ENCODE data around the gene BCL2. TPM values are rescaled to one million over a fixed set of nuclear protein-coding genes. Genes with fewer than 3 reads are reported as not detected.
A peak's percentile ranks its signal among the peaks of the same experiment; 100 is the strongest.

Gene BCL2
- total RNA-seq, 1 donor from 2014 or later: 81.3 TPM

- no peak overlapping the region for H3K4me3 Mint-ChIP-seq
- no peaks in the 10 kb centered on the region for H3K27me3 Mint-ChIP-seq
- no peak overlapping the region for H3K27ac Mint-ChIP-seq
- peaks cover 53% of the 10 kb centered on the region for H3K4me1 Mint-ChIP-seq
- peaks cover 51% of the 10 kb centered on the region for H3K36me3 Mint-ChIP-seq (ENCODE audit: low read depth)
- no peak for DNase-seq
- peaks cover 6% of the 10 kb centered on the region for H3K9me3 Mint-ChIP-seq
- intact Hi-C loops (cut with micrococcal nuclease): no loop called here
Measured at GRCh38 chr18:63283305-63284094, 36.1 kb downstream of the BCL2 start.

GRCh38 chr18:63282793-63283192 lies 36.8 kb downstream of the BCL2 start:
- DNase-seq: no peak
- no peak overlapping the region for H3K27ac Mint-ChIP-seq
- peaks cover 12% of the 10 kb centered on the region for H3K9me3 Mint-ChIP-seq
- H3K4me1 Mint-ChIP-seq: peaks cover 60% of the 10 kb centered on the region
- peaks cover 58% of the 10 kb centered on the region for H3K36me3 Mint-ChIP-seq (ENCODE audit: low read depth)
- intact Hi-C loops (cut with micrococcal nuclease): no loop called here
- H3K27me3 Mint-ChIP-seq: no peaks in the 10 kb centered on the region
- H3K4me3 Mint-ChIP-seq: no peak overlapping the region

DNA sequence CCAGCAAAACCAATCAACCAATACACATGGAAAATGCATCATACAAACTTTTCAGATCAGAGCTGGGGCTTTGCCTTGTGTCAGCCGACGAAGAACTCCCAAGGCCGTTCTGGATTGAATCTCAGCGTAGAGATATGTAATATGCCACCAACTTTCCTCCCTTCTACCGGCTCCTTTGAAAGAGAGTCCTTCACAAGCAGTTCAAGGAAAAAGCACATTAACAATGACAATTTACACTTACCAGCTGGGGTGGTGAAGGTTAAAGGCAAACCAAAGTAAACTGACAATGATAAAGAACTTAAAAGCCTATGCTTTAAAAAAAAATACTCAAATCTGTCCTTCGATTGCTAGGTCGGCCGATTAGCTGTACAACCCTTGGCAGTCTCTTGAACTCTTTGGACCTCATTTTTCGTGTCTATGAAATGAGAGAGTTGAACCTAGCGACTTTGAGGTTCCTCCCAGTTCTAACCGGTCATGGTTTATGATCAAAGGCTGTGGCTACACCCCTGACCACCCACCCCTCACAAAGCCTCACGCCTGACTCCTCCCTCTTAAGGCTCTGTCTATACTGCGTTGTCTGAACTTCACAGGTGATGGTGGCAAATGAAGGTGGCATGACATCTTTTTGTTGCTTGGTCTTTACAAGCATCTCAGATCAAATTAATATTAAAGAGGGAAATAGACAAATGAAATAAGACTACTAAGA lies 46.2 kb downstream of the BCL2 start:
- Mint-ChIP-seq H3K27me3 (no peaks in the 10 kb centered on the region), H3K36me3 (ENCODE audit: low read depth) (peaks cover 59% of the 10 kb centered on the region), H3K9me3 (peaks cover 5% of the 10 kb centered on the region), H3K4me1 (peaks cover 60% of the 10 kb centered on the region), H3K27ac (peak overlapping the region; percentile 45), H3K4me3 (no peak overlapping the region)
- no peak for DNase-seq
- intact Hi-C loops (cut with micrococcal nuclease): no loop called here

DNA sequence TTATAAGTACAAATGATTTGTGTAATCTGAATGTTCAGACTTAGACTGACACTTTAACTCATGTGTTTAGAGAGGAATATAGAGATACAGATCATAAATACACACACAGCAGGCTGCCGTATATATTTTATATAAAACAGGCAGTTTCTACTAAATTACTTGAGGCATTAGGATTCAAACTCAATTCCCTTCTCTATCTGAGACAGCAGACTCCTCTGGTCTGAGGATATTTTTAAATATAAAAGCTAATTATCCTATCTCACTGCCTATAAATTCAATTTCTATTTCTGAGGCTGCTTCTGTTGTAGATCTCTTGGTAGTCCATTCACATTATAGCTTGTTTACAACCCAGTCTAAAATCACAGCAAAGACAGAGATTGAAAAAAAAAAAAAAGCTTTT lies 46.9 kb downstream of the BCL2 start:
- intact Hi-C loops (cut with micrococcal nuclease): no loop called here

DNA sequence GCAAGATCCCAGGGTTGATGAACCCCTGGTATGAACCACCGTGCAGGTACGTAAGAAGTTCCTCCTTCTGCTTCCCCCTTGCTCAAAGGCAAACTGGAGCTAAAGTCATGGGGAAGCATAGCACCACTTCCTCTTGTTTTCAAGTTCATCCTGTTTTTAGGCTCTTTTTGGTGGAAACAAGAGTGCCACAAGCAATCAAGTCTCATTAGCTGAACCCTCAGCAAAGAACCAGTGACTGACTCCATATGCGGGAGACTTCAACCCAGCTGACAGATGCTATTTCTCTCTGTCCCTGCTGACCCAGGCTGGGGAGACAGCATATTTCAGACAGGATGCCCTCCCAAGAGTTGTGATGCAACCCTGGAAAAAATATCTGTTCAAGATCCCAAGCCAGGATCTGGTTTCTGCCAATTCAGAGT lies 47.7 kb downstream of the BCL2 start:
- Mint-ChIP-seq H3K27ac (peak overlapping the region; percentile 8), H3K4me1 (peaks cover 62% of the 10 kb centered on the region), H3K27me3 (no peaks in the 10 kb centered on the region), H3K36me3 (ENCODE audit: low read depth) (peaks cover 53% of the 10 kb centered on the region), H3K4me3 (no peak overlapping the region), H3K9me3 (no peaks in the 10 kb centered on the region)
- intact Hi-C loops (cut with micrococcal nuclease): no loop called here
- no peak for DNase-seq

More for the DNA sequence above, 46.9 kb downstream of the BCL2 start:
- no peaks in the 10 kb centered on the region for H3K27me3 Mint-ChIP-seq
- DNase-seq: no peak
- no peaks in the 10 kb centered on the region for H3K9me3 Mint-ChIP-seq
- H3K36me3 Mint-ChIP-seq (ENCODE audit: low read depth): peaks cover 53% of the 10 kb centered on the region
- no peak overlapping the region for H3K4me3 Mint-ChIP-seq
- no peak overlapping the region for H3K27ac Mint-ChIP-seq
- peaks cover 60% of the 10 kb centered on the region for H3K4me1 Mint-ChIP-seq

DNA sequence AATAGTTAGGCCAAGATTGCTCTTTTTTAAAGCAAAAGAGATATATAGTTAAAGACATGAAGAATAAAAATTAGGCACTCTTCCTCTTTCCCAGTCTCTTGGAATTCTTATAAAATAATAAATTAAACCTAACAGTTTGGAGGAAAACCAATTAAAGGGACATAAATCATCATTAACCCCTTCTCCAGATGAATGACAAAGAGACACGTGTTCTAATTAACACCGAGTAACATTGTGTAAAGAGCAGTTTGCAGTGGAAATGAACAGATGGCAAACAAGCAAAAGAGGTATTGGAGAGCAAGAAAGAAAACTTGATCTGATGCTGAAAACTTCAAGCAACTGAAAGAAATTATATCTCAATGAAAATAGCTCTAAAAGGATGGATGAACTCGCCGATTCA lies 48.4 kb downstream of the BCL2 start:
- Mint-ChIP-seq H3K9me3 (no peaks in the 10 kb centered on the region), H3K36me3 (ENCODE audit: low read depth) (peaks cover 50% of the 10 kb centered on the region), H3K4me1 (peaks cover 62% of the 10 kb centered on the region)

DNA sequence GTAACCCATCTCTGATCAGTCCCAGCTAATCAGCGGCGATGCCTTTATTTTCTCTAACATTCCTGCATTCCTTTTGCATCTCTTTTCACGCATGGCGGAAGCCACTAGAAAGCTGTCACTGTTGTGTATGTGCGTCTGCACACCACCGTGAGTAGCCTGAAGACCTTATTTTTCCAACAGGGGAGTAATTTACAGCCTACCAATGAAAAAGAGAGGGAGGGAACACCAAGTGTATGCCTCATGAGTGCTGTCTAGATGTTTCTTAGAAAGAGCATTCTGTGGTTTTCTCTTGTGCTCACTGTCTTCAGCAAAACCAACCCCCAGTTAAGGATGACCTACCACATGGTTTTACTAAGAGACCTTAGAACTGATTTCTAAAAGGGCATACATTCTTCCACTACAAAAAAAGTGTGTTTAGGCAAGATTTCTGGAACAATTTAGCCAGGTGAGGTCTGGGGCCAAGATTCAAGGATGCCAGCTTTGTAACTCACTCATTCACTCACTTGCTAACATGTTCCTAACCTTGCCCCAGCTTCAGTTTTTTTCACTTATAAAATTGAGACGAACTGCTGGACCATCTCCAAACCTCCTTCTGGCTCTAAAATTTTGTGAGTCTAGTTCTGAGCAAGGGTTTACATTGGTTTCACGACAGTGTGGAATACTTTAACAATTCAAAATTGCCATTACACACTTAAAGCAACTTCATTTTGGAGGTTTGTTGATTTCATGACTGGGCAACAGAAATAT lies 51.4 kb downstream of the BCL2 start:
- H3K4me1 Mint-ChIP-seq: peaks cover 65% of the 10 kb centered on the region
- peaks cover 37% of the 10 kb centered on the region for H3K36me3 Mint-ChIP-seq (ENCODE audit: low read depth)
- H3K27me3 Mint-ChIP-seq: no peaks in the 10 kb centered on the region
- H3K9me3 Mint-ChIP-seq: no peaks in the 10 kb centered on the region
- peak overlapping the region; percentile 61 for H3K27ac Mint-ChIP-seq
- peak; percentile 72 for DNase-seq
- peak overlapping the region; percentile 41 for H3K4me3 Mint-ChIP-seq
- intact Hi-C loops (cut with micrococcal nuclease): loop anchor here (1.0 to 2.0 kb wide), 3 partner anchors 23 to 51 kb away; partner anchors contain the start of gene BCL2

More for the DNA sequence above, 48.4 kb downstream of the BCL2 start:
- intact Hi-C loops (cut with micrococcal nuclease): no loop called here
- DNase-seq: no peak
- no peak overlapping the region for H3K4me3 Mint-ChIP-seq
- no peak overlapping the region for H3K27ac Mint-ChIP-seq
- H3K27me3 Mint-ChIP-seq: no peaks in the 10 kb centered on the region

GRCh38 chr18:63266888-63267790 lies 52.4 kb downstream of the BCL2 start:
- H3K4me3 Mint-ChIP-seq: peak overlapping the region; percentile 55
- H3K27me3 Mint-ChIP-seq: no peaks in the 10 kb centered on the region
- H3K27ac Mint-ChIP-seq: peak overlapping the region; percentile 69
- H3K9me3 Mint-ChIP-seq: no peaks in the 10 kb centered on the region
- H3K36me3 Mint-ChIP-seq (ENCODE audit: low read depth): peaks cover 38% of the 10 kb centered on the region
- peak; percentile 62 for DNase-seq
- intact Hi-C loops (cut with micrococcal nuclease): no loop called here
- H3K4me1 Mint-ChIP-seq: peaks cover 66% of the 10 kb centered on the region

- H3K27me3 Mint-ChIP-seq: no peaks in the 10 kb centered on the region
- H3K9me3 Mint-ChIP-seq: no peaks in the 10 kb centered on the region
- H3K4me3 Mint-ChIP-seq: no peak overlapping the region
- DNase-seq: no peak
- peaks cover 67% of the 10 kb centered on the region for H3K4me1 Mint-ChIP-seq
- peaks cover 40% of the 10 kb centered on the region for H3K36me3 Mint-ChIP-seq (ENCODE audit: low read depth)
- H3K27ac Mint-ChIP-seq: no peak overlapping the region
- intact Hi-C loops (cut with micrococcal nuclease): no loop called here
Measured at GRCh38 chr18:63265326-63265725, 54.2 kb downstream of the BCL2 start.

GRCh38 chr18:63264871-63265270 lies 54.7 kb downstream of the BCL2 start:
- intact Hi-C loops (cut with micrococcal nuclease): no loop called here
- no peak overlapping the region for H3K27ac Mint-ChIP-seq
- no peaks in the 10 kb centered on the region for H3K27me3 Mint-ChIP-seq
- peaks cover 68% of the 10 kb centered on the region for H3K4me1 Mint-ChIP-seq
- DNase-seq: no peak
- H3K36me3 Mint-ChIP-seq (ENCODE audit: low read depth): peaks cover 44% of the 10 kb centered on the region
- H3K9me3 Mint-ChIP-seq: no peaks in the 10 kb centered on the region
- no peak overlapping the region for H3K4me3 Mint-ChIP-seq

GRCh38 chr18:63263444-63263843 lies 56.1 kb downstream of the BCL2 start:
- Mint-ChIP-seq H3K36me3 (ENCODE audit: low read depth) (peaks cover 53% of the 10 kb centered on the region), H3K4me3 (no peak overlapping the region), H3K27me3 (no peaks in the 10 kb centered on the region), H3K4me1 (peaks cover 75% of the 10 kb centered on the region), H3K9me3 (no peaks in the 10 kb centered on the region), H3K27ac (no peak overlapping the region)
- DNase-seq: no peak
- intact Hi-C loops (cut with micrococcal nuclease): no loop called here

DNA sequence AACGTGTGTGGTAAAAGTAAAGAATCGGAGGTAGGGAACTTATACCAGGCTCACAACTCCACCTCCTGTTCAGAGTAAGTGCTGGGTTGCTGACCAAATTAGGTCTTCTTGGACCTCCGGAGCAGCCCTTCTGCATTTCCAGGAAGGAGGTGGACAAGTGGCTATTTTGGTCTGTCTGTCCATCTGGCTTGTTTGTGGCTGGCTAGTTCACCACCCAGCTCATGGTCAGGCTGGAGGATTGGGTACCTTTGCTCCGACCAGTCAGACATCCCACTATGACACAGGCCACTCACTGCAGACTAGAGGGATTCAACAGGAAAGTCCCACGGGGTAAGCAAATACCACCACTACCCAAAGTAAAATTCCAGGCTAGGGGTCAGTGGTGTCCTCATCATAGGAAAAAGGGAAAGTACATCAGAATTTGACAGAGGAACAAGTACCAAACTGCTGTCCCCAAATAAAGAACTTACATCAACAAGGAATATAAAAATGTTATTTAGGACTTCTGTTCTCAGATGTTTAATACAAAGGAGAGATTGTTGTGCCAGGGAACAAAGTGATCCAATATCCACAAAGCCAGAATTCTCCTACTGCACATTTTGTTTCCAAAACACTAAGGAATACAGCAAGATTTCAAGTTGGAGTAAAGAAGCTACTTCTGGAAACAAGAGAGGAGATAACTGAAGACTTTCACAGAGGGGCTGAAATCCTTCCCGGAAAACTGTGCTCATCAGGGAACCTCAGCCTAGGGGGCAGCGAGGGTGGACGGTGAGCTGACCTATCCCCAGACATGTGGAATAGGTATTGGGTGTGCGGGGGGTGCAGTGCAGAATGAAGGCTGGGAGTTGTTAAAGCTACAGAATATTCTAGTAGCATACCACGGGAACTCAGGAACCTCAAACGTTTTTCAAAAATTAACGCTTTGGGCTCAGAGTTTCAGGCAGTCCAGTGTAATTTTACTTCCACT lies 56.9 kb downstream of the BCL2 start:
- H3K36me3 Mint-ChIP-seq (ENCODE audit: low read depth): peaks cover 56% of the 10 kb centered on the region
- H3K4me3 Mint-ChIP-seq: no peak overlapping the region
- H3K27me3 Mint-ChIP-seq: no peaks in the 10 kb centered on the region
- no peaks in the 10 kb centered on the region for H3K9me3 Mint-ChIP-seq
- no peak for DNase-seq
- no peak overlapping the region for H3K27ac Mint-ChIP-seq
- intact Hi-C loops (cut with micrococcal nuclease): no loop called here
- peaks cover 72% of the 10 kb centered on the region for H3K4me1 Mint-ChIP-seq

Measured in activated CD4-positive, alpha-beta T cell treated with anti-CD3 and anti-CD28 coated beads, Interleukin-2, amount 10 ng/mL, durations not matched to agents 24 days and 14 days (primary cell).